Measurements from ENCODE around the gene TBC1D1. TPM values are rescaled to one million over a fixed set of nuclear protein-coding genes. Genes with fewer than 3 reads are reported as not detected.

Gene TBC1D1
- total and polyA plus RNA-seq, 10 donors: 49.3 to 142 (median 95.5) TPM

- peak overlapping the region in 3 of 8 donors; percentile 17 to 49 (median 30) for H3K27ac ChIP-seq
- TF ChIP-seq CTCF (IDR thresholded peaks at IDR 0.05 in 8 of 11, conservative IDR thresholded peaks at IDR 0.05 in 3 of 11): no peak
- TF ChIP-seq POLR2A (IDR thresholded peaks at IDR 0.05): no peak
- TF ChIP-seq POLR2AphosphoS5 (IDR thresholded peaks at IDR 0.05): peak in 1 of 3 donors; percentile 78
- 49 to 61% (median 58%) methylated on average over 7 of the region's 7 CpGs for WGBS, 5 donors
- no peaks in the 10 kb centered on the region for H3K9me3 ChIP-seq
- H3K4me1 ChIP-seq: peaks cover 0 to 8% (median 0%) of the 10 kb centered on the region in 6 donors
- no peaks in the 10 kb centered on the region for H3K27me3 ChIP-seq (replicated peaks in 1 of 7)
- intact Hi-C loops (cut with DNase I; ENCODE audit: low total_unique reads): no loop called here
- DNase-seq: no peak
- peaks cover 0 to 99% (median 42%) of the 10 kb centered on the region in 6 donors for H3K36me3 ChIP-seq
- no peak overlapping the region for H3K4me3 ChIP-seq
Measured at GRCh38 chr4:38094419-38094818, 203.5 kb downstream of the TBC1D1 start.

GRCh38 chr4:38095691-38096090, 204.8 kb downstream of the TBC1D1 start:
- H3K36me3 ChIP-seq: peaks cover 0 to 99% (median 41%) of the 10 kb centered on the region in 6 donors

GRCh38 chr4:38097818-38098217, 206.9 kb downstream of the TBC1D1 start:
- TF ChIP-seq POLR2AphosphoS5 (IDR thresholded peaks at IDR 0.05) (no peak), POLR2A (IDR thresholded peaks at IDR 0.05) (no peak), CTCF (IDR thresholded peaks at IDR 0.05 in 8 of 11, conservative IDR thresholded peaks at IDR 0.05 in 3 of 11) (no peak)
- intact Hi-C loops (cut with DNase I; ENCODE audit: low total_unique reads): no loop called here
- Histone ChIP-seq H3K4me3 (no peak overlapping the region), H3K27ac (no peak overlapping the region), H3K27me3 (replicated peaks in 1 of 7) (no peaks in the 10 kb centered on the region), H3K4me1 (peaks cover 0 to 11% (median 0%) of the 10 kb centered on the region in 6 donors), H3K9me3 (no peaks in the 10 kb centered on the region), H3K36me3 (peaks cover 0 to 99% (median 43%) of the 10 kb centered on the region in 6 donors)
- WGBS, 5 donors: 95 to 100% (median 97%) methylated on average over 4 of the region's 4 CpGs
- no peak for DNase-seq

More at GRCh38 chr4:38095691-38096090, 204.8 kb downstream of the TBC1D1 start:
- Histone ChIP-seq H3K27me3 (replicated peaks in 1 of 7) (no peaks in the 10 kb centered on the region), H3K4me3 (no peak overlapping the region), H3K4me1 (peaks cover 0 to 8% (median 0%) of the 10 kb centered on the region in 6 donors), H3K9me3 (no peaks in the 10 kb centered on the region), H3K27ac (no peak overlapping the region)
- intact Hi-C loops (cut with DNase I; ENCODE audit: low total_unique reads): no loop called here
- WGBS, 5 donors: 94 to 99% (median 97%) methylated on average over 8 of the region's 8 CpGs
- TF ChIP-seq POLR2AphosphoS5 (IDR thresholded peaks at IDR 0.05) (no peak), CTCF (IDR thresholded peaks at IDR 0.05 in 8 of 11, conservative IDR thresholded peaks at IDR 0.05 in 3 of 11) (no peak), POLR2A (IDR thresholded peaks at IDR 0.05) (no peak)
- DNase-seq: no peak

GRCh38 chr4:38099020-38099600, 208.2 kb downstream of the TBC1D1 start:
- TF ChIP-seq POLR2A (IDR thresholded peaks at IDR 0.05): no peak
- no peak for TF ChIP-seq POLR2AphosphoS5 (IDR thresholded peaks at IDR 0.05)
- TF ChIP-seq CTCF (IDR thresholded peaks at IDR 0.05 in 8 of 11, conservative IDR thresholded peaks at IDR 0.05 in 3 of 11): no peak
- H3K27ac ChIP-seq: peak overlapping the region in 1 of 8 donors; percentile 0
- peaks cover 0 to 99% (median 50%) of the 10 kb centered on the region in 6 donors for H3K36me3 ChIP-seq
- no peak overlapping the region for H3K4me3 ChIP-seq
- H3K27me3 ChIP-seq (replicated peaks in 1 of 7): no peaks in the 10 kb centered on the region
- intact Hi-C loops (cut with DNase I; ENCODE audit: low total_unique reads): no loop called here
- WGBS, 5 donors: 89 to 92% (median 92%) methylated on average over 4 of the region's 4 CpGs
- H3K9me3 ChIP-seq: no peaks in the 10 kb centered on the region
- peaks cover 0 to 11% (median 0%) of the 10 kb centered on the region in 6 donors for H3K4me1 ChIP-seq
- no peak for DNase-seq

Data from spleen (tissue), 11 donors.